HepG2 (cell line): ENCODE measurements around the gene TPX2. TPM values are rescaled to one million over a fixed set of nuclear protein-coding genes. Genes with fewer than 3 reads are reported as not detected.

Experiments used
- ARNT2 ChIP-seq: sonication (generic); formaldehyde crosslinking; IDR thresholded peaks from 2 replicates; pipeline ENCODE4 v1.8.0; 2022; ENCODE audit warnings: mild to moderate bottlenecking, low read depth, missing genetic modification reagents, moderate library complexity
- ATF7 ChIP-seq, 2 experiments: fragments of 450-650 bp in 1 of 2; sonication (generic) in 1 of 2; formaldehyde crosslinking in 1 of 2; IDR thresholded peaks; 2 replicates each; pipeline versions ENCODE4 v1.4.0 to v1.6.1; 2016 to 2020; ENCODE audit warnings: antibody characterized with exemption in 1 of 2, mild to moderate bottlenecking in 1 of 2, missing genetic modification reagents in 1 of 2
- EZH2 ChIP-seq: conservative IDR thresholded peaks from 2 replicates; pipeline ENCODE4 v1.6.1; 2012; ENCODE audit warnings: mild to moderate bottlenecking, low read depth, low read length, moderate library complexity
- FOSL1 ChIP-seq: sonication (generic); formaldehyde crosslinking; IDR thresholded peaks from 2 replicates; pipeline ENCODE4 v1.9.0; 2021; ENCODE audit warnings: missing genetic modification reagents, borderline replicate concordance
- HNRNPK ChIP-seq: fragments of 200-400 bp; formaldehyde crosslinking; IDR thresholded peaks from 2 replicates; pipeline ENCODE4 v1.6.1; 2018; ENCODE audit warnings: low read length, low read depth, moderate library complexity, mild to moderate bottlenecking; ENCODE audit not compliant: poor library complexity, severe bottlenecking
- KDM5B ChIP-seq: sonication (generic); formaldehyde crosslinking; IDR thresholded peaks from 2 replicates; pipeline ENCODE4 v1.4.0; 2020; ENCODE audit warnings: missing genetic modification reagents, mild to moderate bottlenecking, borderline replicate concordance
- KLF11 ChIP-seq: IDR thresholded peaks from 2 replicates; pipeline ENCODE4 v1.6.1; 2016; ENCODE audit warnings: missing compliant biosample characterization
- NFE2 ChIP-seq: sonication (generic); formaldehyde crosslinking; IDR thresholded peaks from 2 replicates; pipeline ENCODE4 v1.4.0; 2020; ENCODE audit warnings: missing genetic modification reagents
- PRMT3 ChIP-seq: sonication (generic); formaldehyde crosslinking; IDR thresholded peaks from 2 replicates; pipeline ENCODE4 v1.8.1; 2022; ENCODE audit warnings: low read depth, mild to moderate bottlenecking, moderate library complexity, missing genetic modification reagents, borderline replicate concordance
- SMC3 ChIP-seq: IDR thresholded peaks from 2 replicates; pipeline ENCODE4 v1.6.1; 2011; ENCODE audit warnings: low read length, improper control_type of control experiment
- SOX6 ChIP-seq, 2 experiments: fragments of 450-650 bp in 1 of 2; sonication (generic) in 1 of 2; formaldehyde crosslinking in 1 of 2; IDR thresholded peaks; 2 replicates each; pipeline versions ENCODE4 v1.4.0 to v1.6.1; 2017 to 2020; ENCODE audit warnings: antibody characterized with exemption in 1 of 2, mild to moderate bottlenecking in 1 of 2, missing genetic modification reagents in 1 of 2
- ZBTB7B ChIP-seq: sonication (generic); formaldehyde crosslinking; IDR thresholded peaks from 2 replicates; pipeline ENCODE4 v1.4.0; 2020; ENCODE audit warnings: missing genetic modification reagents
- ZFY ChIP-seq: sonication (generic); formaldehyde crosslinking; IDR thresholded peaks from 2 replicates; pipeline ENCODE4 v1.4.0; 2020; ENCODE audit warnings: missing genetic modification reagents
- ZIK1 ChIP-seq: sonication (generic); formaldehyde crosslinking; IDR thresholded peaks from 2 replicates; pipeline ENCODE4 v1.5.0; 2020; ENCODE audit warnings: mild to moderate bottlenecking, low read depth, missing genetic modification reagents, borderline replicate concordance
- ZNF124 ChIP-seq: sonication (generic); formaldehyde crosslinking; IDR thresholded peaks from 2 replicates; pipeline ENCODE4 v1.4.0; 2020; ENCODE audit warnings: missing genetic modification reagents
- ZNF589 ChIP-seq: sonication (generic); formaldehyde crosslinking; conservative IDR thresholded peaks from 2 replicates; pipeline ENCODE4 v1.8.0; 2022; ENCODE audit warnings: mild to moderate bottlenecking, moderate library complexity, missing genetic modification reagents
- ZNF710 ChIP-seq: sonication (generic); formaldehyde crosslinking; IDR thresholded peaks from 2 replicates; pipeline ENCODE4 v1.5.0; 2020; ENCODE audit warnings: mild to moderate bottlenecking, missing genetic modification reagents, borderline replicate concordance
- polyA plus RNA-seq, 8 experiments: library from polyadenylated mRNA; depleted of rRNA in 3 of 8; stranded (reverse) in 7 of 8; unstranded in 1 of 8; fragments of >200 nt; fragmentation: Illumina TruSeq in 4 of 8; extraction: Trizol in 4 of 8; gene quantifications; 2 replicates each; pipeline versions ENCODE4 v1.2.1 to v1.2.3, GENCODE V29; 2011 to 2016; ENCODE audit warnings: low read depth in 4 of 8, missing spikeins in 1 of 8, mixed read lengths in 1 of 8; ENCODE audit not compliant: insufficient read depth in 1 of 8
- total RNA-seq, 5 experiments: library from RNA; depleted of rRNA; stranded (reverse); fragments of >200 nt; fragmentation: Illumina TruSeq; extraction: Trizol; gene quantifications; 2 replicates each; pipeline ENCODE4 v1.2.3, GENCODE V29; 2016; ENCODE audit warnings: low read depth in 1 of 5
- TF ChIP-seq, protein P1 (sequence below): sonication (generic); formaldehyde crosslinking; IDR thresholded peaks from 2 replicates; pipeline ENCODE4 v1.4.0; 2020; ENCODE audit warnings: missing genetic modification reagents
- TF ChIP-seq, protein P2 (sequence below): sonication (generic); formaldehyde crosslinking; IDR thresholded peaks from 2 replicates; pipeline ENCODE4 v1.5.1; 2020; ENCODE audit warnings: missing genetic modification reagents, mild to moderate bottlenecking, borderline replicate concordance
- TF ChIP-seq, protein P3 (sequence below): IDR thresholded peaks from 2 replicates; pipeline ENCODE4 v1.6.1; 2016; ENCODE audit warnings: low read depth, borderline replicate concordance
- TF ChIP-seq, protein P4 (sequence below): sonication (generic); formaldehyde crosslinking; conservative IDR thresholded peaks from 2 replicates; pipeline ENCODE4 v1.4.0; 2020; ENCODE audit warnings: missing genetic modification reagents

TPX2 gene
- total and polyA plus RNA-seq, 2 of the 13 experiments (the other 11 are each of a cell fraction or from before 2014, with no cell fraction given) = 34.3 to 124 TPM

- TF ChIP-seq, protein P1, sequence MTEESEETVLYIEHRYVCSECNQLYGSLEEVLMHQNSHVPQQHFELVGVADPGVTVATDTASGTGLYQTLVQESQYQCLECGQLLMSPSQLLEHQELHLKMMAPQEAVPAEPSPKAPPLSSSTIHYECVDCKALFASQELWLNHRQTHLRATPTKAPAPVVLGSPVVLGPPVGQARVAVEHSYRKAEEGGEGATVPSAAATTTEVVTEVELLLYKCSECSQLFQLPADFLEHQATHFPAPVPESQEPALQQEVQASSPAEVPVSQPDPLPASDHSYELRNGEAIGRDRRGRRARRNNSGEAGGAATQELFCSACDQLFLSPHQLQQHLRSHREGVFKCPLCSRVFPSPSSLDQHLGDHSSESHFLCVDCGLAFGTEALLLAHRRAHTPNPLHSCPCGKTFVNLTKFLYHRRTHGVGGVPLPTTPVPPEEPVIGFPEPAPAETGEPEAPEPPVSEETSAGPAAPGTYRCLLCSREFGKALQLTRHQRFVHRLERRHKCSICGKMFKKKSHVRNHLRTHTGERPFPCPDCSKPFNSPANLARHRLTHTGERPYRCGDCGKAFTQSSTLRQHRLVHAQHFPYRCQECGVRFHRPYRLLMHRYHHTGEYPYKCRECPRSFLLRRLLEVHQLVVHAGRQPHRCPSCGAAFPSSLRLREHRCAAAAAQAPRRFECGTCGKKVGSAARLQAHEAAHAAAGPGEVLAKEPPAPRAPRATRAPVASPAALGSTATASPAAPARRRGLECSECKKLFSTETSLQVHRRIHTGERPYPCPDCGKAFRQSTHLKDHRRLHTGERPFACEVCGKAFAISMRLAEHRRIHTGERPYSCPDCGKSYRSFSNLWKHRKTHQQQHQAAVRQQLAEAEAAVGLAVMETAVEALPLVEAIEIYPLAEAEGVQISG (CRISPR knock-in tag) = no peak
- TF ChIP-seq ZNF589 (CRISPR knock-in tag) = no peak
- no peak for TF ChIP-seq ATF7 (IDR thresholded peaks at IDR 0.05)
- 0 out of 2 replicates have a peak, but pooled peaks have one; percentile 49 for TF ChIP-seq ATF7 (CRISPR knock-in tag; IDR thresholded peaks at IDR 0.05)
- no peak for TF ChIP-seq PRMT3
- no peak for TF ChIP-seq EZH2
- no peak for TF ChIP-seq NFE2 (CRISPR knock-in tag)
- TF ChIP-seq ZBTB7B (CRISPR knock-in tag) = no peak
- no peak for TF ChIP-seq SMC3
- TF ChIP-seq KDM5B (CRISPR knock-in tag) = no peak; the same call in 1 of the 2 replicates
- TF ChIP-seq, protein P2, sequence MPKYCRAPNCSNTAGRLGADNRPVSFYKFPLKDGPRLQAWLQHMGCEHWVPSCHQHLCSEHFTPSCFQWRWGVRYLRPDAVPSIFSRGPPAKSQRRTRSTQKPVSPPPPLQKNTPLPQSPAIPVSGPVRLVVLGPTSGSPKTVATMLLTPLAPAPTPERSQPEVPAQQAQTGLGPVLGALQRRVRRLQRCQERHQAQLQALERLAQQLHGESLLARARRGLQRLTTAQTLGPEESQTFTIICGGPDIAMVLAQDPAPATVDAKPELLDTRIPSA (CRISPR knock-in tag) = no peak
- no peak for TF ChIP-seq ZIK1 (CRISPR knock-in tag)
- TF ChIP-seq, protein P3, sequence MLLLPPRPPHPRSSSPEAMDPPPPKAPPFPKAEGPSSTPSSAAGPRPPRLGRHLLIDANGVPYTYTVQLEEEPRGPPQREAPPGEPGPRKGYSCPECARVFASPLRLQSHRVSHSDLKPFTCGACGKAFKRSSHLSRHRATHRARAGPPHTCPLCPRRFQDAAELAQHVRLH (CRISPR knock-in tag) = no peak; the same call in 1 of the 2 replicates
- TF ChIP-seq, protein P4, sequence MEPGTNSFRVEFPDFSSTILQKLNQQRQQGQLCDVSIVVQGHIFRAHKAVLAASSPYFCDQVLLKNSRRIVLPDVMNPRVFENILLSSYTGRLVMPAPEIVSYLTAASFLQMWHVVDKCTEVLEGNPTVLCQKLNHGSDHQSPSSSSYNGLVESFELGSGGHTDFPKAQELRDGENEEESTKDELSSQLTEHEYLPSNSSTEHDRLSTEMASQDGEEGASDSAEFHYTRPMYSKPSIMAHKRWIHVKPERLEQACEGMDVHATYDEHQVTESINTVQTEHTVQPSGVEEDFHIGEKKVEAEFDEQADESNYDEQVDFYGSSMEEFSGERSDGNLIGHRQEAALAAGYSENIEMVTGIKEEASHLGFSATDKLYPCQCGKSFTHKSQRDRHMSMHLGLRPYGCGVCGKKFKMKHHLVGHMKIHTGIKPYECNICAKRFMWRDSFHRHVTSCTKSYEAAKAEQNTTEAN (CRISPR knock-in tag) = 0 out of 2 replicates have a peak, but pooled peaks have one; percentile 39
- no peak for TF ChIP-seq ZFY (CRISPR knock-in tag)
- TF ChIP-seq SOX6 (IDR thresholded peaks at IDR 0.05) = no peak
- TF ChIP-seq SOX6 (CRISPR knock-in tag; IDR thresholded peaks at IDR 0.05) = no peak
- peak; percentile 8; the same call in 1 of the 2 replicates for TF ChIP-seq ARNT2 (CRISPR knock-in tag)
- TF ChIP-seq ZNF124 (CRISPR knock-in tag) = no peak
- no peak for TF ChIP-seq KLF11 (CRISPR knock-in tag)
- TF ChIP-seq FOSL1 (CRISPR knock-in tag) = peak; percentile 58; the same call in 1 of the 2 replicates
- TF ChIP-seq ZNF710 (CRISPR knock-in tag) = no peak
- TF ChIP-seq HNRNPK = no peak
Observed at GRCh38 chr20:31713312-31714273, 25.5 kb upstream of the TPX2 start (continued).
